ENCODE results near the gene PMPCA. TPM values are rescaled to one million over a fixed set of nuclear protein-coding genes. Genes with fewer than 3 reads are reported as not detected.
"Not testable (repeated sequence)": the region's sequence is repeated elsewhere in the genome, so short reads cannot be mapped to it uniquely, and the experiment has no call there.

PMPCA gene
- total and polyA plus RNA-seq, 3 experiments from 2014 or later = 39.2 to 101 (median 96.4) TPM

DNA sequence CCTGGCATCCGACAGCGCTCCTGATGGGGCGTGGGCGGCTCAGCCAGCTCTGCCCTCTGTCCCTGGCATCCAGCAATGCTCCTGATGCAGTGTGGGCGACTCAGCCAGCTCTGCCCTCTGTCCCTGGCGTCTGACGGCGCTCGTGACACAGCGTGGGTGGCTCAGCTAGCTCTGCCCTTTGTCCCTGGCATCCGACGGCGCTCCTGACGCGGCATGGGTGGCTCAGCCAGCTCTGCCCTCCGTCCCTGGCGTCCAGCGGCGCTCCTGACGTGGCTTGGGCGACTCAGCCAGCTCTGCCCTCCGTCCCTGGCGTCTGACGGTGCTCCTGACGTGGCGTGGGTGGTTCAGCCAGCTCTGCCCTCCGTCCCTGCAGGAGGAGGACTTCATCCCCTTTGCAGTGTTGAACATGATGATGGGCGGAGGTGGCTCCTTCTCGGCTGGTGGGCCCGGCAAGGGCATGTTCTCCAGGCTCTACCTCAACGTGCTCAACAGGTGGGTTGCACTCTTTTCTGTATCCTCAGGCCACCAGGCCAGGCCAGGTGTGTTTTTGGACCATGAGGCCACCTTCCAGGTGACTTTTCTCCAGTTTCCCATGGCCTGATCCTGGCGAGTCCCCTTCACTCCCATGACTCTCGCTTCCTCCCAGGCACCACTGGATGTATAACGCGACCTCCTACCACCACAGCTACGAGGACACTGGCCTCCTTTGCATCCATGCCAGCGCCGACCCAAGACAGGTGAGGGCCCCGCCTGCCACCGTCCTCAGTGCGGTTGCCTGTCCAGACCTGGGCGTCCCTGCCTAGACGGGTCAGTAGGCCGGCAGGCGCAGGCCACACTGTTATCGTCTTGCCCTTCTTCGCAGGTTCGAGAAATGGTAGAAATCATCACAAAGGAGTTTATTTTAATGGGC is 8.0 kb downstream of the PMPCA start:
- Histone ChIP-seq H3K4me1 (ENCODE audit: insufficient read depth, low read length) (no peaks in the 10 kb centered on the region), H3K36me3 (ENCODE audit: insufficient read depth, low read length) (peaks cover 59% of the 10 kb centered on the region), H3K9me3 (ENCODE audit: low read length) (no peaks in the 10 kb centered on the region), H3K4me3 (ENCODE audit: low read length) (no peak overlapping the region), H3K27ac (ENCODE audit: low read depth, low read length) (no peak overlapping the region), H3K27me3 (ENCODE audit: insufficient read depth, low read length, poor library complexity, severe bottlenecking) (no peaks in the 10 kb centered on the region)
- Mint-ChIP-seq H3K36me3 (peaks cover 0 to 86% (median 14%) of the 10 kb centered on the region in 3 donors), H3K27me3 (no peaks in the 10 kb centered on the region), H3K9me3 (no peaks in the 10 kb centered on the region), H3K4me3 (peak overlapping the region in 1 of 7 donors; percentile 37), H3K27ac (no peak overlapping the region), H3K4me1 (no peaks in the 10 kb centered on the region)
- POLR2A ChIA-PET = no interaction called here
- CTCF ChIA-PET = no interaction called here
- DNase-seq = no peak

GRCh38 chr9:136419092-136419420 is 8.6 kb downstream of the PMPCA start:
- H3K4me3 Mint-ChIP-seq = no peak overlapping the region

GRCh38 chr9:136421791-136422190 is 11.3 kb downstream of the PMPCA start:
- H3K27me3 ChIP-seq (ENCODE audit: insufficient read depth, low read length, poor library complexity, severe bottlenecking) = no peaks in the 10 kb centered on the region
- H3K27ac ChIP-seq (ENCODE audit: low read depth, low read length) = no peak overlapping the region
- no peaks in the 10 kb centered on the region for H3K9me3 Mint-ChIP-seq
- ChIA-PET CTCF (no interaction called here), POLR2A (no interaction called here)
- peaks cover 0 to 77% (median 12%) of the 10 kb centered on the region in 3 donors for H3K36me3 Mint-ChIP-seq
- no peaks in the 10 kb centered on the region for H3K4me1 ChIP-seq (ENCODE audit: insufficient read depth, low read length)
- DNase-seq = no peak
- H3K9me3 ChIP-seq (ENCODE audit: low read length) = no peaks in the 10 kb centered on the region
- H3K36me3 ChIP-seq (ENCODE audit: insufficient read depth, low read length) = peaks cover 31% of the 10 kb centered on the region
- H3K27ac Mint-ChIP-seq = no peak overlapping the region
- no peaks in the 10 kb centered on the region for H3K4me1 Mint-ChIP-seq
- no peak overlapping the region for H3K4me3 Mint-ChIP-seq
- no peak overlapping the region for H3K4me3 ChIP-seq (ENCODE audit: low read length)
- no peaks in the 10 kb centered on the region for H3K27me3 Mint-ChIP-seq

More at GRCh38 chr9:136419092-136419420, 8.6 kb downstream of the PMPCA start:
- Histone ChIP-seq H3K4me3 (ENCODE audit: low read length) (no peak overlapping the region), H3K9me3 (ENCODE audit: low read length) (no peaks in the 10 kb centered on the region), H3K27me3 (ENCODE audit: insufficient read depth, low read length, poor library complexity, severe bottlenecking) (no peaks in the 10 kb centered on the region), H3K4me1 (ENCODE audit: insufficient read depth, low read length) (no peaks in the 10 kb centered on the region), H3K36me3 (ENCODE audit: insufficient read depth, low read length) (peaks cover 53% of the 10 kb centered on the region), H3K27ac (ENCODE audit: low read depth, low read length) (no peak overlapping the region)
- peaks cover 0 to 86% (median 12%) of the 10 kb centered on the region in 3 donors for H3K36me3 Mint-ChIP-seq
- no peak for DNase-seq
- ChIA-PET CTCF (no interaction called here), POLR2A (no interaction called here)
- no peaks in the 10 kb centered on the region for H3K9me3 Mint-ChIP-seq
- H3K27ac Mint-ChIP-seq = peak overlapping the region in 1 of 8 donors; percentile 69
- H3K4me1 Mint-ChIP-seq = no peaks in the 10 kb centered on the region
- no peaks in the 10 kb centered on the region for H3K27me3 Mint-ChIP-seq

- no peaks in the 10 kb centered on the region for H3K4me1 Mint-ChIP-seq
- no peaks in the 10 kb centered on the region for H3K27me3 Mint-ChIP-seq
- ChIA-PET CTCF (no interaction called here), POLR2A (interaction anchor here (0.5 kb wide), 1 partner anchor 836 kb away, joined by 4 read pairs; no protein-coding TSS in a partner anchor)
- peaks cover 26% of the 10 kb centered on the region for H3K36me3 ChIP-seq (ENCODE audit: insufficient read depth, low read length)
- no peak overlapping the region for H3K27ac Mint-ChIP-seq
- no peak overlapping the region for H3K27ac ChIP-seq (ENCODE audit: low read depth, low read length)
- DNase-seq = no peak
- H3K36me3 Mint-ChIP-seq = peaks cover 0 to 70% (median 7%) of the 10 kb centered on the region in 3 donors
- H3K4me3 ChIP-seq (ENCODE audit: low read length) = no peak overlapping the region
- no peaks in the 10 kb centered on the region for H3K27me3 ChIP-seq (ENCODE audit: insufficient read depth, low read length, poor library complexity, severe bottlenecking)
- H3K4me1 ChIP-seq (ENCODE audit: insufficient read depth, low read length) = no peaks in the 10 kb centered on the region
- H3K9me3 ChIP-seq (ENCODE audit: low read length) = no peaks in the 10 kb centered on the region
- no peaks in the 10 kb centered on the region for H3K9me3 Mint-ChIP-seq
- no peak overlapping the region for H3K4me3 Mint-ChIP-seq
These were observed 12.4 kb downstream of the PMPCA start for GRCh38 chr9:136422876-136423275.

- Mint-ChIP-seq H3K27me3 (no peaks in the 10 kb centered on the region), H3K4me1 (no peaks in the 10 kb centered on the region), H3K36me3 (peaks cover 0 to 65% (median 7%) of the 10 kb centered on the region in 3 donors), H3K27ac (peak overlapping the region in 1 of 8 donors; percentile 36), H3K9me3 (no peaks in the 10 kb centered on the region), H3K4me3 (no peak overlapping the region)
- ChIA-PET POLR2A (interaction anchor here (0.5 kb wide), 1 partner anchor 835 kb away, joined by 4 read pairs; no protein-coding TSS in a partner anchor), CTCF (no interaction called here)
- H3K4me3 ChIP-seq (ENCODE audit: low read length) = no peak overlapping the region
- no peak for DNase-seq
- no peak overlapping the region for H3K27ac ChIP-seq (ENCODE audit: low read depth, low read length)
- H3K36me3 ChIP-seq (ENCODE audit: insufficient read depth, low read length) = peaks cover 19% of the 10 kb centered on the region
- no peaks in the 10 kb centered on the region for H3K9me3 ChIP-seq (ENCODE audit: low read length)
- H3K27me3 ChIP-seq (ENCODE audit: insufficient read depth, low read length, poor library complexity, severe bottlenecking) = no peaks in the 10 kb centered on the region
- no peaks in the 10 kb centered on the region for H3K4me1 ChIP-seq (ENCODE audit: insufficient read depth, low read length)
These were observed 13.1 kb downstream of the PMPCA start for GRCh38 chr9:136423432-136424146.

DNA sequence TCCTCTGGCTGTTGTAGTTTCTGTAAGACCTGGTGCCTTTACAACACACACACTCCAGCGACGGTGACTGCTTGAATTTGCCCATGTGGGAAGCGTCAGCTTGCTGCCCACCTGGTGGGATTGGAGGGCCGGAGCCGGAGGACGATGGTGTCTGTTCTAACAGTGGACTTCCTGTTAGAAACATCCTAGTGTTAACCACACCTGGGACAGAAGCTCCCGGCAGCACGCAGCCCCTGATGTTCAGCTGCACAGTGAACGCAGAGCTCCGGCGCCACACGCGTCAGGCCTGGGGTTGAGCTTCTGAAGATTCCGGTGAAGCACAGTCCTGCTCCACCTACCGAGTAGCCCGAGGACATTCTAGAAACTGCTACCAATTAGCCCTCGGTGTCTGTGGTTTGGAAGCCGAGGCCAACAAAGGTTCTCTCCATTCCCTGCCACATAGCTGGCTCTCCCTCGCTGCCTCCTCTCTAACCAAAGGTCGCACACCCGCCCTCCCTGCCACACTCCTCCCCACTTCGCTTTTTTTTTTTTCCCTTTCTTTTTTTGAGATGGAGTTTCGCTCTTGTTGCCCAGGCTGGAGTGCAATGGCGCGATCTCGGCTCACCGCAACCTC is 14.4 kb downstream of the PMPCA start:
- Histone ChIP-seq H3K4me3 (ENCODE audit: low read length) (no peak overlapping the region), H3K36me3 (ENCODE audit: insufficient read depth, low read length) (peaks cover 9% of the 10 kb centered on the region), H3K27ac (ENCODE audit: low read depth, low read length) (no peak overlapping the region), H3K9me3 (ENCODE audit: low read length) (no peaks in the 10 kb centered on the region), H3K4me1 (ENCODE audit: insufficient read depth, low read length) (no peaks in the 10 kb centered on the region), H3K27me3 (ENCODE audit: insufficient read depth, low read length, poor library complexity, severe bottlenecking) (no peaks in the 10 kb centered on the region)
- POLR2A ChIA-PET = no interaction called here
- peaks cover 0 to 67% (median 4%) of the 10 kb centered on the region in 3 donors for H3K36me3 Mint-ChIP-seq
- CTCF ChIA-PET = interaction anchor here (1.1 to 1.7 kb wide), 3 partner anchors 14 to 18 kb away, joined by 3 to 6 read pairs (median 4); no protein-coding TSS in a partner anchor
- H3K27me3 Mint-ChIP-seq = no peaks in the 10 kb centered on the region
- no peak overlapping the region for H3K27ac Mint-ChIP-seq
- no peaks in the 10 kb centered on the region for H3K4me1 Mint-ChIP-seq
- H3K4me3 Mint-ChIP-seq = no peak overlapping the region
- no peak for DNase-seq
- H3K9me3 Mint-ChIP-seq = no peaks in the 10 kb centered on the region

DNA sequence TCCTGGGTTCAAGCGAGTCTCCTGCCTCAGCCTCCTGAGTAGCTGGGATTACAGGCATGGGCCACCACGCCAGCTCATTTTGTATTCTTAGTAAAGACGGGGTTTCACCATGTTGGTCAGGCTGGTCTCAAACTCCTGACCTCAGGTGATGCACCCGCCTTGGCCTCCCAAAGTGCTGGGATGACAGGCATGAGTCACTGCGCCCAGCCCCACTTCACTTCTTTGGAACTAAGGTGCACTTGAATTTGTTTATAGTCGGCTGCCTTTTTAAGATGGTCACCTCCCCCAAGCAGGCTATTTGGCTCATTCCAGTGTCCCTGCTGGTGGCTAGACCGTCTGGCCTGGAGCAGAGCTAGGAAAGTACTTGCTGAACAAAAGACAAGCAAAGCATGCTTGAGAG is 14.9 kb downstream of the PMPCA start:
- H3K27ac Mint-ChIP-seq = peak overlapping the region in 1 of 8 donors; percentile 60
- H3K4me1 ChIP-seq (ENCODE audit: insufficient read depth, low read length); H3K27me3 Mint-ChIP-seq; H3K4me3 Mint-ChIP-seq; H3K9me3 ChIP-seq (ENCODE audit: low read length); H3K4me1 Mint-ChIP-seq; H3K9me3 Mint-ChIP-seq; H3K36me3 ChIP-seq (ENCODE audit: insufficient read depth, low read length); DNase-seq; POLR2A ChIA-PET; H3K4me3 ChIP-seq (ENCODE audit: low read length); H3K27me3 ChIP-seq (ENCODE audit: insufficient read depth, low read length, poor library complexity, severe bottlenecking); H3K27ac ChIP-seq (ENCODE audit: low read depth, low read length): not testable (repeated sequence)
- H3K36me3 Mint-ChIP-seq = peaks cover 0 to 72% (median 4%) of the 10 kb centered on the region in 3 donors
- CTCF ChIA-PET = interaction anchor here (1.1 to 1.7 kb wide), 4 partner anchors 11 to 18 kb away, joined by 3 to 6 read pairs (median 4); no protein-coding TSS in a partner anchor

GRCh38 chr9:136426787-136427186 is 16.3 kb downstream of the PMPCA start:
- ChIA-PET CTCF (interaction anchor here (1.3 kb wide), 1 partner anchor 13 kb away, joined by 5 read pairs; no protein-coding TSS in a partner anchor), POLR2A (no interaction called here)
- no peaks in the 10 kb centered on the region for H3K9me3 ChIP-seq (ENCODE audit: low read length)
- no peaks in the 10 kb centered on the region for H3K36me3 ChIP-seq (ENCODE audit: insufficient read depth, low read length)
- H3K9me3 Mint-ChIP-seq = no peaks in the 10 kb centered on the region
- no peak for DNase-seq
- no peaks in the 10 kb centered on the region for H3K27me3 Mint-ChIP-seq
- peak overlapping the region in 2 of 8 donors; percentile 18 to 58 for H3K27ac Mint-ChIP-seq
- H3K36me3 Mint-ChIP-seq = peaks cover 0 to 62% (median 0%) of the 10 kb centered on the region in 3 donors
- no peaks in the 10 kb centered on the region for H3K27me3 ChIP-seq (ENCODE audit: insufficient read depth, low read length, poor library complexity, severe bottlenecking)
- H3K4me3 Mint-ChIP-seq = no peak overlapping the region
- no peaks in the 10 kb centered on the region for H3K4me1 ChIP-seq (ENCODE audit: insufficient read depth, low read length)
- no peak overlapping the region for H3K27ac ChIP-seq (ENCODE audit: low read depth, low read length)
- no peak overlapping the region for H3K4me3 ChIP-seq (ENCODE audit: low read length)
- H3K4me1 Mint-ChIP-seq = no peaks in the 10 kb centered on the region

All from CD8-positive, alpha-beta memory T cell (primary cell).